ENCODE measurements around the gene BUD13.

DNA sequence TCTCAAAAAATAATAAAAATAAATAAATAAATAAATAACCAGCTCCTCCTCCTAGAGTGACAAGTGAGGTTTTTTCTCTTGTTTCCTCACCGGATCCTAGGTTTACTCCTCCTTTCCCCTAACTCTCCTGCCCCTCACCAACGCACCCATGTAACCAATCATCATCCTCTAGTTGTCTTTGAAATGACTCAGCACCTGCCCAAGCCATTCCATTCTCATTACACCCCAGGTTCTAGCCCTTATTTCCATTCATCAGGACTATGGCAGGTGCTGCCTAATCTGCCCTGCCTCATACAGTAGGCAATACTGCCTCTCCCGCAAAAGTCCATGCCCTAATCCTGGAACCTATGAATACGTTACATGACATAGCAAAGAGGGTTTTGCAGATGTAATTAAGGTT is 60.4 kb downstream of the BUD13 start:
- no peak for TF ChIP-seq POLR2A (IDR thresholded peaks at IDR 0.05)
- TF ChIP-seq, protein P1, sequence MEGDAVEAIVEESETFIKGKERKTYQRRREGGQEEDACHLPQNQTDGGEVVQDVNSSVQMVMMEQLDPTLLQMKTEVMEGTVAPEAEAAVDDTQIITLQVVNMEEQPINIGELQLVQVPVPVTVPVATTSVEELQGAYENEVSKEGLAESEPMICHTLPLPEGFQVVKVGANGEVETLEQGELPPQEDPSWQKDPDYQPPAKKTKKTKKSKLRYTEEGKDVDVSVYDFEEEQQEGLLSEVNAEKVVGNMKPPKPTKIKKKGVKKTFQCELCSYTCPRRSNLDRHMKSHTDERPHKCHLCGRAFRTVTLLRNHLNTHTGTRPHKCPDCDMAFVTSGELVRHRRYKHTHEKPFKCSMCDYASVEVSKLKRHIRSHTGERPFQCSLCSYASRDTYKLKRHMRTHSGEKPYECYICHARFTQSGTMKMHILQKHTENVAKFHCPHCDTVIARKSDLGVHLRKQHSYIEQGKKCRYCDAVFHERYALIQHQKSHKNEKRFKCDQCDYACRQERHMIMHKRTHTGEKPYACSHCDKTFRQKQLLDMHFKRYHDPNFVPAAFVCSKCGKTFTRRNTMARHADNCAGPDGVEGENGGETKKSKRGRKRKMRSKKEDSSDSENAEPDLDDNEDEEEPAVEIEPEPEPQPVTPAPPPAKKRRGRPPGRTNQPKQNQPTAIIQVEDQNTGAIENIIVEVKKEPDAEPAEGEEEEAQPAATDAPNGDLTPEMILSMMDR (IDR thresholded peaks at IDR 0.05) = no peak

Data from heart left ventricle (tissue), 13 donors.